Upper lobe of left lung (tissue), 4 donors: ENCODE data around the gene DPF3.

Experiments used
- CTCF ChIP-seq, 6 experiments: fragments of 450-650 bp in 4 of 6; fragments of 200-600 bp in 2 of 6; sonication (generic) in 2 of 6; IDR thresholded peaks; one replicate each; pipeline ENCODE4 v1.5.1; 2016 to 2019; ENCODE audit warnings: antibody characterized with exemption in 6 of 6
- EP300 ChIP-seq, 4 donors: sonication (generic); formaldehyde crosslinking; IDR thresholded peaks; one replicate each; pipeline ENCODE4 v1.5.1; 2017; ENCODE audit warnings: antibody characterized with exemption in 4 of 4, control low read depth in 2 of 4
- POLR2A ChIP-seq, 4 donors: fragments of 450-650 bp; IDR thresholded peaks; one replicate each; pipeline ENCODE4 v1.5.1; 2016 to 2017; ENCODE audit warnings: antibody characterized with exemption in 4 of 4, mild to moderate bottlenecking in 2 of 4
- POLR2AphosphoS5 ChIP-seq, 2 donors: sonication (generic); formaldehyde crosslinking; IDR thresholded peaks; one replicate each; pipeline ENCODE4 v1.5.1; 2017; ENCODE audit warnings: antibody characterized with exemption in 2 of 2

GRCh38 chr14:72578514-72578913 lies 315.4 kb downstream of the DPF3 start:
- TF ChIP-seq POLR2A (IDR thresholded peaks at IDR 0.05) (no peak), CTCF (IDR thresholded peaks at IDR 0.05) (no peak), POLR2AphosphoS5 (IDR thresholded peaks at IDR 0.05) (no peak), EP300 (IDR thresholded peaks at IDR 0.05) (no peak)
